NK-92 treated with Interleukin-12 subunit alpha and Interleukin-12 subunit beta, amount 100 ng/mL, for 24 hours (cell line): ENCODE results near the gene CCNL1.
A peak's percentile ranks its signal among the peaks of the same experiment; 100 is the strongest.

Experiments
- DNase-seq: peaks from one replicate; lab custom pipeline; 2025; lab: John Stamatoyannopoulos, UW

Gene CCNL1

GRCh38 chr3:157170861-157171260 lies 10.9 kb upstream of the CCNL1 start:
- DNase-seq = no peak

- no peak for DNase-seq
Observed at GRCh38 chr3:157167371-157168042, 7.6 kb upstream of the CCNL1 start.

GRCh38 chr3:157166561-157166960 lies 6.6 kb upstream of the CCNL1 start:
- DNase-seq = no peak

- DNase-seq = no peak
Observed at GRCh38 chr3:157166115-157166514, 6.2 kb upstream of the CCNL1 start.

- DNase-seq = no peak
Observed at GRCh38 chr3:157163217-157163953, 3.4 kb upstream of the CCNL1 start.

GRCh38 chr3:157162620-157163019 lies 2.7 kb upstream of the CCNL1 start:
- DNase-seq = peak; percentile 19

GRCh38 chr3:157160658-157161424 lies 894 bp upstream of the CCNL1 start:
- DNase-seq = peak; percentile 72

- peak; percentile 66 for DNase-seq
Observed at GRCh38 chr3:157159037-157159761, 748 bp downstream of the CCNL1 start.

- no peak for DNase-seq
Observed at GRCh38 chr3:157157836-157158235, 2.1 kb downstream of the CCNL1 start.

- DNase-seq = no peak
Observed at GRCh38 chr3:157156837-157157635, 2.9 kb downstream of the CCNL1 start.

- no peak for DNase-seq
Observed at GRCh38 chr3:157155591-157155990, 4.4 kb downstream of the CCNL1 start.

GRCh38 chr3:157154563-157155330 lies 5.2 kb downstream of the CCNL1 start:
- DNase-seq = no peak

- no peak for DNase-seq
Observed at GRCh38 chr3:157152930-157153329, 7.0 kb downstream of the CCNL1 start.

- no peak for DNase-seq
Observed at GRCh38 chr3:157152438-157152837, 7.5 kb downstream of the CCNL1 start.

GRCh38 chr3:157151627-157152026 lies 8.3 kb downstream of the CCNL1 start:
- no peak for DNase-seq

- DNase-seq = no peak
Observed at GRCh38 chr3:157151151-157151550, 8.8 kb downstream of the CCNL1 start.

- no peak for DNase-seq
Observed at GRCh38 chr3:157149136-157149696, 10.7 kb downstream of the CCNL1 start.

GRCh38 chr3:157148196-157148889 lies 11.6 kb downstream of the CCNL1 start:
- DNase-seq = no peak

- DNase-seq = no peak
Observed at GRCh38 chr3:157147099-157147803, 12.7 kb downstream of the CCNL1 start.
